ENCODE measurements around the gene FANCL.
"Not testable (repeated sequence)": the region's sequence is repeated elsewhere in the genome, so short reads cannot be mapped to it uniquely, and the experiment has no call there.

FANCL gene

GRCh38 chr2:58140508-58141072, 100.5 kb downstream of the FANCL start:
- TF ChIP-seq POLR2A (IDR thresholded peaks at IDR 0.05; ENCODE audit: low read length) (no peak), GATA1 (IDR thresholded peaks at IDR 0.05; ENCODE audit: low read depth, low read length) (no peak)
- no peak for DNase-seq

- DNase-seq: no peak
- TF ChIP-seq POLR2A (IDR thresholded peaks at IDR 0.05; ENCODE audit: low read length) (no peak), GATA1 (IDR thresholded peaks at IDR 0.05; ENCODE audit: low read depth, low read length) (no peak)
These were observed 102.6 kb downstream of the FANCL start for GRCh38 chr2:58138396-58139030.

GRCh38 chr2:58137856-58138255, 103.3 kb downstream of the FANCL start:
- DNase-seq: no peak
- no peak for TF ChIP-seq GATA1 (IDR thresholded peaks at IDR 0.05; ENCODE audit: low read depth, low read length)

DNA sequence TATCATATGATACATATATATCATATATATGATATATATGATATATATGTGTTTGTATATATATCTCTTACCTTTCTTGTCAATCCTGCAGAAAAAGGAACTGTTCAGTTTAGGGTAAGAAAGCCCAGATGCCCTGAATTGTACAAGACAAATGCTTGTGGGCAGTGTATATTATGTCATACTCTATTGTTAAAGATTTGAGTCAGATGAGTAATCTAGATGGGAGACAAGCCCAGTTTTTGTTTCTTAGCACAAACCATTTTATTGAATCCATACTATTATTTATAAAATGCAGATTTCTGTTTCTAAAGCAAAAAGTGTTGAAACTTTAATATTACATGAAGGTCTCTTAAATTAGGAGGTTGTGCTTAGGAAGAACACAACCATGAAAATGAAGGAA, 103.9 kb downstream of the FANCL start:
- DNase-seq: no peak
- TF ChIP-seq GATA1 (IDR thresholded peaks at IDR 0.05; ENCODE audit: low read depth, low read length) (no peak), POLR2A (IDR thresholded peaks at IDR 0.05; ENCODE audit: low read length) (no peak)

- TF ChIP-seq POLR2A (IDR thresholded peaks at IDR 0.05; ENCODE audit: low read length) (no peak), GATA1 (IDR thresholded peaks at IDR 0.05; ENCODE audit: low read depth, low read length) (no peak)
- DNase-seq: no peak
These were observed 105.3 kb downstream of the FANCL start for GRCh38 chr2:58135861-58136260.

DNA sequence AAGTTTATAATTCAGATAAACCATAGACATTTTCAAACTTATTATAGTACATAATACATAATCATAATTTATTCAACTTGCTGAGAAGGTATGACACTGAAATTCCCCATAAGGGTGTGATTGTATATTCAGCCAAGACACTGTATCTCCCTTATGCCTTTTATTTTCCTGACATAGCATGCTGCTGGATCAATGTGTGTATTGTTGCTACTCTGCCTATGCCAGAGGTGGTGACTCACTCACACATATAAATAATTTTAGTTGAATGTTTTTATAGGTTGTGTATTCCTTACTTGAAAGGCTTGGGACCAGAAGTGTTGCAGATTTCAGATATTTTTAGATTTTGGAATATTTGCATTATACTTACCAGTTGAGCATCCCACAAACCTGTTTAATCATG, 107.7 kb downstream of the FANCL start:
- DNase-seq: no peak
- no peak for TF ChIP-seq POLR2A (IDR thresholded peaks at IDR 0.05; ENCODE audit: low read length)
- no peak for TF ChIP-seq GATA1 (IDR thresholded peaks at IDR 0.05; ENCODE audit: low read depth, low read length)

- TF ChIP-seq GATA1 (IDR thresholded peaks at IDR 0.05; ENCODE audit: low read depth, low read length) (no peak), POLR2A (IDR thresholded peaks at IDR 0.05; ENCODE audit: low read length) (no peak)
- no peak for DNase-seq
These were observed 109.7 kb downstream of the FANCL start for GRCh38 chr2:58131191-58132011.

DNA sequence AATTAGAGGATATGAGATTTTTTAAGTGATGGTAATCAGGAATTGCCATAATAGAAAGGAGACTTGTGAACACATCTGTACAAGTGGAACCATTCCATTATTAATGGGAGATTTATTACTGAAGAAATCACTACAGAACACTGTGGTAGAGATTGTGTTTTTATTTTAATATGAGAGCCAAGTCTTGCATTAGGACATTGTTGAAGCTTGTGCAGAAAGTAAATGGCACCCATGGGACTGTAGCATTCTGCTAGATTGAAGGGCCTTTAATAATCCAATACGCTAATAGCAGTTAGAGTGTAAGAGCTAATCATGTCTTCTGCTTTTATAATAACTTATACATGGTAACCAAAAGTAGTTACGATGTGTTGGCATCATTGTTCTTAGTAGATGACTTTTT, 110.9 kb downstream of the FANCL start:
- no peak for DNase-seq
- TF ChIP-seq GATA1 (IDR thresholded peaks at IDR 0.05; ENCODE audit: low read depth, low read length) (no peak), POLR2A (IDR thresholded peaks at IDR 0.05; ENCODE audit: low read length) (no peak)

- no peak for DNase-seq
- TF ChIP-seq POLR2A (IDR thresholded peaks at IDR 0.05; ENCODE audit: low read length): no peak
- no peak for TF ChIP-seq GATA1 (IDR thresholded peaks at IDR 0.05; ENCODE audit: low read depth, low read length)
These were observed 114.0 kb downstream of the FANCL start for GRCh38 chr2:58127111-58127510.

DNA sequence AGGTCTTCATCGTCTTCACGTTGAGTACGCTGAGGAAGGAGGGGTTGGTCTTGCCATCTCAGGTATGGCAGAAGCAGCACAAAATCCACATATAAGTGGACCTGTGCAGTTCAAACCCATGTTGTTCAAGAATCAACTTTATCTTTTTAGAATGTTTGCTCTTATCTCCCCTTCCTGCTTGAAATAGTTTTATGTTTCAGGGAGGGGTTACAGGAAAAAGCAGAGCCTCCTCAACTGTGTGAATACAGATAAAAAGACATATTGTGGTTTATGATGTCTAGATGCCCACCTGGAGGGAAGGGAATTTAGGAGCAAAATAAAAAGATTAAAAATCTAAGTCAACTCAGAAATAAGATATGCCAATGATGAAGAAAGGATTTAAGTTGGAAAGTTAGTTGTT, 118.6 kb downstream of the FANCL start:
- no peak for TF ChIP-seq POLR2A (IDR thresholded peaks at IDR 0.05; ENCODE audit: low read length)
- TF ChIP-seq GATA1 (IDR thresholded peaks at IDR 0.05; ENCODE audit: low read depth, low read length): no peak
- DNase-seq: peak; percentile 11 to 72

- TF ChIP-seq GATA1 (IDR thresholded peaks at IDR 0.05; ENCODE audit: low read depth, low read length) (no peak), POLR2A (IDR thresholded peaks at IDR 0.05; ENCODE audit: low read length) (no peak)
These were observed 119.1 kb downstream of the FANCL start for GRCh38 chr2:58122040-58122439.

DNA sequence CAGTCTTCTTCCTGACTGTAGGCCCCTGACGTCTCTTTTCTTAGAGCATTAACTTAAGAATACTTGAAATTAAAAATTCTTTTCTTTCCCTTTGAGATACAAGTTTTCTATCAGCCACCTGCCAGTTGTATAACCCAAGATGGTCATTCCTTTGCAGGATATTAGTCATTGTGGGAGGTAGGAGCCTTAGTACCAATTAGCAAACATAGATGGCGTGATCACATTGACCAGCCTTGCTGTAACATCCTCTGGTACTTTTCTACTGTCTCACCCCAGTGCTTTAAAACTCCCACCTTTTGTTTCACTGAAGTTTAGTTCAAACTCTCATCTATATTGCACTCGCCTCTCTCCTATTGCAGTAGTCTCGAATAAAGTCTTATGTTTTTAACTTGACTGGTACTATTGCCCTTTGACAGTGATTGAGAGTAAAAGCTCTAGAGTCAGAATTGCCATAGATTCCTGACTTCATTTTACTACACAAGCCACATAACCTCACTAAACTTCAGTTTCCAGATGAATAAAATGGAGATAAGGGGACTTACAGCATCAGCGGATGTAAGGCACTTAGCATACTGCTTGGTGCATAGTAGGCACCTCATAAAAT, 120.4 kb downstream of the FANCL start:
- no peak for TF ChIP-seq GATA1 (IDR thresholded peaks at IDR 0.05; ENCODE audit: low read depth, low read length)

More at GRCh38 chr2:58122040-58122439, 119.1 kb downstream of the FANCL start:
- no peak for DNase-seq

DNA sequence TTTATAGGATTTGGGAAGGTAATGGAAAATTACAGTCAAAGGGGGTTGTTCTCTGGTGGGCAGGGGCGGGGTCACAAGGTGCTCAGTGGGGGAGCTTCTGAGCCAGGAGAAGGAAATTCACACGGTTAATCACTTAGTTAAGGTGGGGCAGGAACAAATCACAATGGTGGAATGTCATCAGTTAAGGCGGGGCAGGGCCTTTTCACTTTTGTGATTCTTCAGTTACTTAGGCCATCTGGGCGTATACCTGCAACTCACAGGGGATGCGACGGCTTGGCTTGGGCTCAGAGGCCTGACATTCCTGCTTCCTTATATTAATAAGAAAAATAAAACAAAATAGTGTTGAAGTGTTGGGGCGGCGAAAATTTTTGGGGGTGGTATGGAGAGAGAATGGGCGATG, 127.6 kb downstream of the FANCL start:
- not testable (repeated sequence) for DNase-seq

More for the DNA sequence above, 120.4 kb downstream of the FANCL start:
- DNase-seq: no peak

GRCh38 chr2:58110765-58111164, 130.4 kb downstream of the FANCL start:
- TF ChIP-seq GATA1 (IDR thresholded peaks at IDR 0.05; ENCODE audit: low read depth, low read length) (no peak), POLR2A (IDR thresholded peaks at IDR 0.05; ENCODE audit: low read length) (no peak)

More at GRCh38 chr2:58110765-58111164, 130.4 kb downstream of the FANCL start:
- peak in 1 of 2 experiments; percentile 3 for DNase-seq
